ENCODE measurements around the gene MNAT1. TPM values are rescaled to one million over a fixed set of nuclear protein-coding genes. Genes with fewer than 3 reads are reported as not detected.

Gene MNAT1
- polyA plus RNA-seq (2013, experiment 1 of 2) = 51.7 TPM
- 51.9 TPM for polyA plus RNA-seq (2013, experiment 2 of 2)

DNA sequence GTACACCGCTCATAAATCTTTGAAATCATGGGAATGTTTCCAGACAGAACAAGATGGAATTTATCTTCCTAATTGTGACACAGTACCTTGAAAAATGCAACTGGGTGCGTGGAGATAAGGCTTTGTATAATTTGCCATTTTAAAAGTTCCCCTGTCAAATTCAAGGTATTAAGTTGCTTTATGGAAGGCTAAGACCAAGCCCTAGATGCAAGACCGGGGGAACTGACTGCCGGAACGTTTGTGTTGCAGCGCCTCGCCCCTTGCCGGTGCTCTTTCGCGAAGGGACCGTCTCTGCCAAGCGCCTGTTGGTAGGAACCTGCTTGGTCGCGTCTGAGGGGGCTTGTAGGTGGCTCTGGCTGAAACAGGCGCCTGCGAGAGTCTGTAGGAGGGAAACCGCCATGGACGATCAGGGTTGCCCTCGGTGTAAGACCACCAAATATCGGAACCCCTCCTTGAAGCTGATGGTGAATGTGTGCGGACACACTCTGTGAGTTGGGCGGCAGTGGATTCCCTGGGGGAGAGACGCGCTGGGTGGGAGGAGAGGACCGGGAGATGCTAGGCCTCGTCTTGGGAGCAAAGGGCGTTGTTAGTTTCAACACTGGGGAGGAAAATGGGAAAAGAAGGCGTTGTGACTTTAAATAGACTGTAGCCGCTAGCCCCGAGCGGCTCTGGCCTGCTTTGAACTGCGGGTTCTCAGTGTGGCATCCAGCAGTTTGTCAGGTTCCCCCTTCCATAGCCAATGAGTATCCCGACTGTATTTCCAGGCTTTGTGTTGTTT lies at the start of gene MNAT1:
Gene MNAT1, plus strand, starts transcription at position 297 of the 778 bp plus-strand sequence. Its CDS starts 102 bp downstream, at position 399.
- WGBS, 2 donors (ENCODE audit: extremely low coverage in 2 of 2, insufficient read length in 2 of 2, insufficient replicate concordance in 1 of 2) = no CpG with 5 or more reads among the region's 33 CpGs
- H2BK120ac ChIP-seq (ENCODE audit: low read depth, low read length) = no peak within 1 kb of the TSS
- DNase-seq (ENCODE audit: low spot score) = peak; percentile 72
- peak within 1 kb of the TSS; percentile 58 for H3K4me2 ChIP-seq (ENCODE audit: insufficient read depth, low read length, poor library complexity, severe bottlenecking)
- no peaks in the 10 kb centered on the region for H3K27me3 ChIP-seq (ENCODE audit: control insufficient read depth in 3 of 3, insufficient read depth in 3 of 3, low read depth in 1 of 3, low read length in 3 of 3)
- H2BK5ac ChIP-seq (ENCODE audit: low read length) = no peak within 1 kb of the TSS
- no peak within 1 kb of the TSS for H4K91ac ChIP-seq (ENCODE audit: low read depth, low read length, poor library complexity)
- H4K8ac ChIP-seq (ENCODE audit: low read depth, low read length) = no peak within 1 kb of the TSS
- H2AFZ ChIP-seq (ENCODE audit: low read length) = peak within 1 kb of the TSS; percentile 88
- H3K23ac ChIP-seq (ENCODE audit: low read depth, low read length, poor library complexity) = peak within 1 kb of the TSS; percentile 45
- peak within 1 kb of the TSS; percentile 69 to 92 for H3K4me3 ChIP-seq (ENCODE audit: low read length in 2 of 2)
- H3K18ac ChIP-seq (ENCODE audit: low read length) = no peak within 1 kb of the TSS
- no peak within 1 kb of the TSS for H2BK12ac ChIP-seq (ENCODE audit: low read length)
- no peak within 1 kb of the TSS for H3K4ac ChIP-seq (ENCODE audit: low read length)
- H3K79me1 ChIP-seq (ENCODE audit: low read depth, low read length) = no peaks in the 10 kb centered on the region
- no peaks in the 10 kb centered on the region for H3K36me3 ChIP-seq (replicated peaks in 1 of 2; ENCODE audit: control insufficient read depth in 2 of 2, insufficient read depth in 2 of 2, low read length in 2 of 2)
- no peak within 1 kb of the TSS for H3K27ac ChIP-seq (replicated peaks; ENCODE audit: low read length)
- no peak within 1 kb of the TSS for H2AK5ac ChIP-seq (ENCODE audit: low read depth, low read length)
- H3K4me1 ChIP-seq (ENCODE audit: control insufficient read depth in 2 of 2, insufficient read depth in 1 of 2, low read depth in 1 of 2, low read length in 2 of 2) = no peaks in the 10 kb centered on the region
- H3K9ac ChIP-seq (ENCODE audit: low read depth, low read length, poor library complexity) = peak within 1 kb of the TSS; percentile 54
- no peak within 1 kb of the TSS for H3K14ac ChIP-seq (ENCODE audit: low read length)
- no peak within 1 kb of the TSS for H2BK15ac ChIP-seq (ENCODE audit: low read length)
- H3K9me3 ChIP-seq (replicated peaks in 1 of 2; ENCODE audit: control insufficient read depth in 2 of 2, insufficient read depth in 1 of 2, low read depth in 1 of 2, low read length in 2 of 2) = no peaks in the 10 kb centered on the region

DNA sequence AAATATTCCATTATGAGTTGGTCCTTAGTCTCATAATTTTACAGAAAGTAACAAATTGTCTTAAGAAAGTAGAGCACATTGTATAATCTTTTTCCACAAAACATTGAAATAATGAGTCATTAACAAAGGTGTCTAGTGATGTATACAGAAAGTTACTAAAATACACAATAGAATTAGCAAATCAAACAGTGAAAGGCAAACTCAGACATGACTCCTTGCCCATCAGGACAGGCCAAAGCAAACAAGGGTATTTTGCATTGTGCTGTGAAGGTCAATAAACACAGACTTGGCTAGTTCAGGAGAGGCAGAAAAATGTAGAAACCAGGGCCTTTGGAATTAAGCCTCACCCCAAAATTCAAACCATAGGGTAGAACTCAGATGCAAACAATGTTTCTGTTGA lies 47.7 kb upstream of the MNAT1 start:
- H2BK15ac ChIP-seq (ENCODE audit: low read length) = no peak overlapping the region
- no peak overlapping the region for H2BK12ac ChIP-seq (ENCODE audit: low read length)
- no peaks in the 10 kb centered on the region for H3K79me1 ChIP-seq (ENCODE audit: low read depth, low read length)
- H3K27ac ChIP-seq (replicated peaks; ENCODE audit: low read length) = no peak overlapping the region
- H4K91ac ChIP-seq (ENCODE audit: low read depth, low read length, poor library complexity) = no peak overlapping the region
- no peak overlapping the region for H2AK5ac ChIP-seq (ENCODE audit: low read depth, low read length)
- H3K4me1 ChIP-seq (ENCODE audit: control insufficient read depth in 2 of 2, insufficient read depth in 1 of 2, low read depth in 1 of 2, low read length in 2 of 2) = no peaks in the 10 kb centered on the region
- no peak overlapping the region for H3K14ac ChIP-seq (ENCODE audit: low read length)
- H3K4ac ChIP-seq (ENCODE audit: low read length) = no peak overlapping the region
- no peak overlapping the region for H3K4me3 ChIP-seq (ENCODE audit: low read length in 2 of 2)
- no peaks in the 10 kb centered on the region for H3K27me3 ChIP-seq (ENCODE audit: control insufficient read depth in 3 of 3, insufficient read depth in 3 of 3, low read depth in 1 of 3, low read length in 3 of 3)
- no peak overlapping the region for H3K9ac ChIP-seq (ENCODE audit: low read depth, low read length, poor library complexity)
- H3K23ac ChIP-seq (ENCODE audit: low read depth, low read length, poor library complexity) = no peak overlapping the region
- H3K18ac ChIP-seq (ENCODE audit: low read length) = no peak overlapping the region
- H3K36me3 ChIP-seq (replicated peaks in 1 of 2; ENCODE audit: control insufficient read depth in 2 of 2, insufficient read depth in 2 of 2, low read length in 2 of 2) = no peaks in the 10 kb centered on the region
- no peak overlapping the region for H2BK5ac ChIP-seq (ENCODE audit: low read length)
- no peak overlapping the region for H4K8ac ChIP-seq (ENCODE audit: low read depth, low read length)
- H3K4me2 ChIP-seq (ENCODE audit: insufficient read depth, low read length, poor library complexity, severe bottlenecking) = no peak overlapping the region
- H3K9me3 ChIP-seq (replicated peaks in 1 of 2; ENCODE audit: control insufficient read depth in 2 of 2, insufficient read depth in 1 of 2, low read depth in 1 of 2, low read length in 2 of 2) = no peaks in the 10 kb centered on the region
- no peak overlapping the region for H2AFZ ChIP-seq (ENCODE audit: low read length)
- no peak for DNase-seq (ENCODE audit: low spot score)
- no peak overlapping the region for H2BK120ac ChIP-seq (ENCODE audit: low read depth, low read length)

DNA sequence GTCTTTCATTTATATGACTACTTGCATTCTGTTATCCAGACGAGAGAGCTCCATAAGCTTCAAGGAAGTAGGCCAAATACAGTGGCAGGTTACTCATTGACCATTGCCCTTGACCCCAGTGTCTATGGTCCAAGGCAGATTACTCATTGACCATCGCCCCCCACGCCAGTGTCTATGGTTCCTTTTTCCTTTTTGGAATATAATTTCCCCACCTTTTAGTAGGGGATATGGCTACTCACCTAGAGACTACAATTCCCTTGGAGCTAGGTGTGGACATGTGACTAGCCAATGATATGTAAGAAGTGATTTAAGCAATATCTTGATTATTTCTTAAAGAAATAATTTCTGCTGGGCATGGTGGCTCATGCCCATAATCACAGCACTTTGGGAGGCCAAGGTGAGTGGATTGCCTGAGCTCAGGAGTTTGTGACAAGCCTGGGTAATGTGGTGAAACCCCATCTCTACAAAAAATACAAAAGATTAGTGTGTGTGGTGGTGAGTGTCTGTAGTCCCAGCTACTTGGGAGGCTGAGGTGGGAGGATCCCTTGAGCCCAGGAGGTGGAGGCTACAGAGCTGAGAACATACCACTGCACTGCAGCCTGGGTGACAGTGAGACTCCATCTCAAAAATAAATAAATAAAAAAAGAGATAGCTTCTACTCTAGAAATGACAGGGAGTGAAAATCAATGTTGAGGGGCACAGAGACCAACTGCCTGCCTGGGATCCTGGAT lies 43.0 kb upstream of the MNAT1 start:
- H2BK5ac ChIP-seq (ENCODE audit: low read length) = no peak overlapping the region
- H2BK15ac ChIP-seq (ENCODE audit: low read length) = no peak overlapping the region
- H2BK12ac ChIP-seq (ENCODE audit: low read length) = no peak overlapping the region
- H3K79me1 ChIP-seq (ENCODE audit: low read depth, low read length) = no peaks in the 10 kb centered on the region
- H3K27ac ChIP-seq (replicated peaks; ENCODE audit: low read length) = no peak overlapping the region
- H3K9ac ChIP-seq (ENCODE audit: low read depth, low read length, poor library complexity) = no peak overlapping the region
- no peaks in the 10 kb centered on the region for H3K4me1 ChIP-seq (ENCODE audit: control insufficient read depth in 2 of 2, insufficient read depth in 1 of 2, low read depth in 1 of 2, low read length in 2 of 2)
- no peak overlapping the region for H3K4me2 ChIP-seq (ENCODE audit: insufficient read depth, low read length, poor library complexity, severe bottlenecking)
- H3K9me3 ChIP-seq (replicated peaks in 1 of 2; ENCODE audit: control insufficient read depth in 2 of 2, insufficient read depth in 1 of 2, low read depth in 1 of 2, low read length in 2 of 2) = no peaks in the 10 kb centered on the region
- no peak overlapping the region for H2AK5ac ChIP-seq (ENCODE audit: low read depth, low read length)
- H3K23ac ChIP-seq (ENCODE audit: low read depth, low read length, poor library complexity) = no peak overlapping the region
- H3K27me3 ChIP-seq (ENCODE audit: control insufficient read depth in 3 of 3, insufficient read depth in 3 of 3, low read depth in 1 of 3, low read length in 3 of 3) = no peaks in the 10 kb centered on the region
- H3K4ac ChIP-seq (ENCODE audit: low read length) = no peak overlapping the region
- no peak overlapping the region for H4K8ac ChIP-seq (ENCODE audit: low read depth, low read length)
- no peak overlapping the region for H4K91ac ChIP-seq (ENCODE audit: low read depth, low read length, poor library complexity)
- DNase-seq (ENCODE audit: low spot score) = no peak
- H3K36me3 ChIP-seq (replicated peaks in 1 of 2; ENCODE audit: control insufficient read depth in 2 of 2, insufficient read depth in 2 of 2, low read length in 2 of 2) = no peaks in the 10 kb centered on the region
- H3K14ac ChIP-seq (ENCODE audit: low read length) = no peak overlapping the region
- H2AFZ ChIP-seq (ENCODE audit: low read length) = no peak overlapping the region
- H3K4me3 ChIP-seq (ENCODE audit: low read length in 2 of 2) = no peak overlapping the region
- WGBS, 2 donors (ENCODE audit: extremely low coverage in 2 of 2, insufficient read length in 2 of 2, insufficient replicate concordance in 1 of 2) = no CpG with 5 or more reads among the region's 3 CpGs
- H3K18ac ChIP-seq (ENCODE audit: low read length) = no peak overlapping the region
- no peak overlapping the region for H2BK120ac ChIP-seq (ENCODE audit: low read depth, low read length)

GRCh38 chr14:60695327-60695726 lies 39.2 kb upstream of the MNAT1 start:
- Histone ChIP-seq H3K9ac (ENCODE audit: low read depth, low read length, poor library complexity) (no peak overlapping the region), H2BK5ac (ENCODE audit: low read length) (no peak overlapping the region), H3K4me2 (ENCODE audit: insufficient read depth, low read length, poor library complexity, severe bottlenecking) (no peak overlapping the region), H3K4me1 (ENCODE audit: control insufficient read depth in 2 of 2, insufficient read depth in 1 of 2, low read depth in 1 of 2, low read length in 2 of 2) (no peaks in the 10 kb centered on the region), H3K4ac (ENCODE audit: low read length) (no peak overlapping the region), H3K36me3 (replicated peaks in 1 of 2; ENCODE audit: control insufficient read depth in 2 of 2, insufficient read depth in 2 of 2, low read length in 2 of 2) (no peaks in the 10 kb centered on the region), H2AK5ac (ENCODE audit: low read depth, low read length) (no peak overlapping the region), H3K27ac (replicated peaks; ENCODE audit: low read length) (no peak overlapping the region), H3K79me1 (ENCODE audit: low read depth, low read length) (no peaks in the 10 kb centered on the region), H4K8ac (ENCODE audit: low read depth, low read length) (no peak overlapping the region), H3K9me3 (replicated peaks in 1 of 2; ENCODE audit: control insufficient read depth in 2 of 2, insufficient read depth in 1 of 2, low read depth in 1 of 2, low read length in 2 of 2) (no peaks in the 10 kb centered on the region), H3K14ac (ENCODE audit: low read length) (no peak overlapping the region), H4K91ac (ENCODE audit: low read depth, low read length, poor library complexity) (no peak overlapping the region), H3K18ac (ENCODE audit: low read length) (no peak overlapping the region), H3K4me3 (ENCODE audit: low read length in 2 of 2) (no peak overlapping the region), H2AFZ (ENCODE audit: low read length) (no peak overlapping the region), H3K27me3 (ENCODE audit: control insufficient read depth in 3 of 3, insufficient read depth in 3 of 3, low read depth in 1 of 3, low read length in 3 of 3) (no peaks in the 10 kb centered on the region), H2BK120ac (ENCODE audit: low read depth, low read length) (no peak overlapping the region), H3K23ac (ENCODE audit: low read depth, low read length, poor library complexity) (no peak overlapping the region), H2BK15ac (ENCODE audit: low read length) (no peak overlapping the region), H2BK12ac (ENCODE audit: low read length) (no peak overlapping the region)
- WGBS, 2 donors (ENCODE audit: extremely low coverage in 2 of 2, insufficient read length in 2 of 2, insufficient replicate concordance in 1 of 2) = no CpG with 5 or more reads among the region's 4 CpGs
- DNase-seq (ENCODE audit: low spot score) = no peak
